Measurements from ENCODE around the gene MRTFA. TPM values are rescaled to one million over a fixed set of nuclear protein-coding genes. Genes with fewer than 3 reads are reported as not detected.

The MRTFA gene
- total RNA-seq, 1 donor: 44.9 TPM

DNA sequence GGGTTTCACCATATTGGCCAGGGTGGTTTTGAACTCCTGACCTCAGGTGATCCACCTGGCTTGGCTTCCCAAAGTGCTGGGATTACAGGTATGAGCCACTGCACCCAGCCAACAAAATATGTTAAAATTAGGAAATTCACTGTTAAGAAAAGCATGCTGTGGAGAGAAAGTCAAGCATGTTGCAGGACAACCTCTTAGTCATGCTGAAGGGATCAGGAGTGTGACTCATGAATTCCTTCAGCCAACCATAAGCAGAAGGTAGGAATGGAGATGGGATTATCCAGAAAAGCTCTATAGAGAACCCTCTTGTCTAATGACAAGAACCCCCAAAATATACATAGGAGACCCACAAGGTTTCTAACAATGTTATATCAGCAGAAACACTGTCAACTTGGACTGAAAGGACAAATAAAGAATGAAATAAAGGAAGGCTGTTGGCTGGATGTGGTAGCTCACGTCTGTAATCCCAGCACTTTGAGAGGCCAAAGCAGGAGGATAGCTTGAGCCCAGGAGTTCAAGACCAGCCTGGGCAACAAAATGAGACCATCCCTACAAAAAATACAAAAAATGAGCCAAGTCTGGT is 16.0 kb downstream of the MRTFA start:
- DNase-seq (ENCODE audit: low read depth): peak; percentile 48
- H3K4me3 ChIP-seq (ENCODE audit: low read depth, low read length): no peak overlapping the region
- TF ChIP-seq, protein P1, sequence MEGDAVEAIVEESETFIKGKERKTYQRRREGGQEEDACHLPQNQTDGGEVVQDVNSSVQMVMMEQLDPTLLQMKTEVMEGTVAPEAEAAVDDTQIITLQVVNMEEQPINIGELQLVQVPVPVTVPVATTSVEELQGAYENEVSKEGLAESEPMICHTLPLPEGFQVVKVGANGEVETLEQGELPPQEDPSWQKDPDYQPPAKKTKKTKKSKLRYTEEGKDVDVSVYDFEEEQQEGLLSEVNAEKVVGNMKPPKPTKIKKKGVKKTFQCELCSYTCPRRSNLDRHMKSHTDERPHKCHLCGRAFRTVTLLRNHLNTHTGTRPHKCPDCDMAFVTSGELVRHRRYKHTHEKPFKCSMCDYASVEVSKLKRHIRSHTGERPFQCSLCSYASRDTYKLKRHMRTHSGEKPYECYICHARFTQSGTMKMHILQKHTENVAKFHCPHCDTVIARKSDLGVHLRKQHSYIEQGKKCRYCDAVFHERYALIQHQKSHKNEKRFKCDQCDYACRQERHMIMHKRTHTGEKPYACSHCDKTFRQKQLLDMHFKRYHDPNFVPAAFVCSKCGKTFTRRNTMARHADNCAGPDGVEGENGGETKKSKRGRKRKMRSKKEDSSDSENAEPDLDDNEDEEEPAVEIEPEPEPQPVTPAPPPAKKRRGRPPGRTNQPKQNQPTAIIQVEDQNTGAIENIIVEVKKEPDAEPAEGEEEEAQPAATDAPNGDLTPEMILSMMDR (IDR thresholded peaks at IDR 0.05; ENCODE audit: insufficient read depth, low read depth, low read length): no peak

DNA sequence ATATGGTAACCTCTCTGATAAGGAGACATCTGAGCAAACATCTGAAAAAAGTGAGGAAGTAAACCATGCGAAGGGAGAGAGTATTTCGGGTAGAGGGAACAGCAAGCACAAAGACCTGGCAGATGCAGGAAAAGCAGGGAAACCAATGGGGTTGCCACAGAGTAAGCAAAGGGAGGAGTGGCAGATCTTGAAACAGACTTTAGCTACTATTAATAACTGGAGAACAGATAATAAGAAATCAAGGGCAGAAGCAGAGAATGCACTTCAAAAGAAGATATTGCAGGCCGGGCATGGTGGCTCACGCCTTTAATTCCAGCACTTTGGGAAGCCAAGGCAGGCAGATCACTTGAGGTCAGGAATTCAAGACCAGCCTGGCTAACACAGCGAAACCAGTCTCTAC is 18.1 kb downstream of the MRTFA start:
- TF ChIP-seq, protein P1 (IDR thresholded peaks at IDR 0.05; ENCODE audit: insufficient read depth, low read depth, low read length): no peak
- no peak for DNase-seq (ENCODE audit: low read depth)
- no peak overlapping the region for H3K4me3 ChIP-seq (ENCODE audit: low read depth, low read length)

DNA sequence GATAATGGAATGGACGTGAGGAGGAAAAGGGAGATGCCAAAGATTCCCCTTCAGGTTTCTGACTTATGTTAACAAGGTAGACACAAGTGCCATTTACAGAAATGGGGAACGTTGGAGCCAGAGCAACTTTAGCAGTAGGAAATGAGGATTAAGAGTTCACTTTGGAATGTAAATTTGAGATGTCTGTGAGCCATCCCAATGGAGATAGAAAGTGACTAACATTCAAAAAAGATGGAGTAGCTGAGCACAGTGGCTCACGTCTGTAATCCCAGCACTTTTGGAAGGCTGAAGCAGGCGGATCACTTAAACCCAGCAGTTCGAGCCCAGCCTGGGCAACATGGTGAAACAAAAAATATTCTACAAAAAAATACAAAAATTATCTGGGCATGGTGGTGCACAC is 19.9 kb downstream of the MRTFA start:
- no peak overlapping the region for H3K4me3 ChIP-seq (ENCODE audit: low read depth, low read length)
- DNase-seq (ENCODE audit: low read depth): no peak
- TF ChIP-seq, protein P1 (IDR thresholded peaks at IDR 0.05; ENCODE audit: insufficient read depth, low read depth, low read length): no peak

DNA sequence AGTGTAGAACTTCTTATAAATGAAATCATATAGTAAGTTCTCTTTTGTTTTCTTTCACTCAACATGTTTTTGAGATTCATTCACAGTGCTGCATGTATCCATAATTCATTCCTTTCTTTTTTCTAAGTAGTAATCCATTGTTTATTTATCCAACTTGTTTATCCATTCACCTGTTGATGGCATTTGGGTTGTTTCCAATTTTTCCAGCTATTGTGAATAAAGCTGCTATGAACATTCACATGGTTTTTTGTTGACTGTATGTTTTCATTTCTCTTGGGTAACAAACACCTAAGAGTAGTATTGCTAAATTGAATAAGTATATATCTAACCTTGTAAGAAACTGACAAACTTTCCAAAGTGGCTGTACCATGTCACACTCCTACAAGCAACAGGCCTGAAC is 23.5 kb downstream of the MRTFA start:
- no peak overlapping the region for H3K4me3 ChIP-seq (ENCODE audit: low read depth, low read length)
- no peak for DNase-seq (ENCODE audit: low read depth)
- TF ChIP-seq, protein P1 (IDR thresholded peaks at IDR 0.05; ENCODE audit: insufficient read depth, low read depth, low read length): no peak

DNA sequence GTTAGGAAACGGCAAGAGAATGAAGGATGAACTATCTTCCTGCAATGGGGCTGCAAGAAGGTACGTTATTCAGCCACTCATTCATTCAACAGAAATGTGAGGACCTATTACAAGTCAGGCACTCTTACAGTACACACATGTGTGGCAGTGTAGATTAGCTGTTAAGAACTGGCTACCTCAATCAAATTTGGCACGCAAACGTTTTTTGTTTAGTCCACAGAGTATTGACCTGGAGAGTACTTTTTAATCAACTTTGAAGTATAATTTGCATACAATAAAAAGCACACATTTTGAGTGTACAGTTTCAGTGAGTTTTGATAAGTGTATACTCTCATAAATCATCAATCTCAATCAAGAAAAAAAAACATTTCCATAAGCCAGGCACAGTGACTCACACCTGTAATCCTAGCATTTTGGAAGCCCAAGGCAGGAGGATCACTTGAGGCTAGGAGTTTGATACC is 24.2 kb downstream of the MRTFA start:
- no peak for DNase-seq (ENCODE audit: low read depth)
- TF ChIP-seq, protein P1 (IDR thresholded peaks at IDR 0.05; ENCODE audit: insufficient read depth, low read depth, low read length): no peak
- H3K4me3 ChIP-seq (ENCODE audit: low read depth, low read length): no peak overlapping the region

DNA sequence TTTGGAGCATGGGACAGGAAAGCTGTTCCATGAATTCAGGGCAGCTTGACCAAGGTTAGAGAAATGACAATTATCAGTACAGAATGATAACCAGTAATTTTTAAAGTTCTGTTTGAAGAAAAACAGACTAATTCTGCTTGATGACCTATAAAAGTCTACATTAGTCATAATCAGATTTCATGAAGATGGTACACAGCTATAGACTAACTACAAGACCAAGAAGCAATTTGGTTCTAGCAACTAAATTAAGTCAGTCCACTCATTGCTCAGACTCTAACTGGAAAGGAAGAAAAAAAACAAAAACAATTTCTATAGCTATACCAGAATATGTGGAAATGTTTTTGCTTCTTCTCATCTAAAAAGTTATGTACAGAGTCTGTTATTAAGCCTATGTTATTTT is 24.9 kb downstream of the MRTFA start:
- no peak overlapping the region for H3K4me3 ChIP-seq (ENCODE audit: low read depth, low read length)
- no peak for DNase-seq (ENCODE audit: low read depth)
- TF ChIP-seq, protein P1 (IDR thresholded peaks at IDR 0.05; ENCODE audit: insufficient read depth, low read depth, low read length): no peak

DNA sequence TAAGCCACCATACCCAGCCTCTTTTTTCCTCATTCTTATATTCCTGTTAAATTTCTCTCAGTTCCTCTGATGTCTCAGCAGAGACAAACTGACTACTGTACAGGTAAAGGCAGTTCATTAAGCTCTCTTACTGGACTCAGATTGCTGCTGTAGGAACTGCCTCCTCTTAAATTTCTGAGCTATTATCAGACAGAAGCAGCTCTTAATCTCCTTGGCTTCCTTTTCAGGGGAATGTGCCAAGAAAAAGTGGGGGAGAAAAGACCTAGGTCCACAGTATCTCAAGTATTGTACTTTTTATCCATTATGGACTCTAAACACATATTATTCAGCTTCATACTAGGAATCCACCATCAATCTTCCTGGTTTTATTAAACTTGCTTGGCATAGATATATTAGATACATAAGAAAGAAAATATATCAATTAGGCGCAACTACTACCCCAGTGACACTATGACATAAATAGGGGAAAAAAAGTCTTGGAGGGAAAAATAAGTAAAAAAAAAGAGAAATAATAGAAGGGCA is 26.1 kb downstream of the MRTFA start:
- no peak for DNase-seq (ENCODE audit: low read depth)
- TF ChIP-seq, protein P1 (IDR thresholded peaks at IDR 0.05; ENCODE audit: insufficient read depth, low read depth, low read length): no peak
- no peak overlapping the region for H3K4me3 ChIP-seq (ENCODE audit: low read depth, low read length)

Data from fibroblast of villous mesenchyme (primary cell).